A549 (cell line): Measurements from ENCODE around the gene CCNYL1. TPM values are rescaled to one million over a fixed set of nuclear protein-coding genes. Genes with fewer than 3 reads are reported as not detected.
A peak's percentile ranks its signal among the peaks of the same experiment; 100 is the strongest.

ENCODE experiments used
- ATAC-seq, 2 experiments: fragments of 200-7000 bp in 1 of 2; fragments of >200 bp in 1 of 2; cut with Nextera tagmentation in 1 of 2; cut with Tn5 transposase in 1 of 2; 3 replicates each; pipeline versions ENCODE4 v1.8.0 to v1.9.1; 2018 to 2020; ENCODE audit warnings: mild to moderate bottlenecking in 1 of 2, moderate library complexity in 1 of 2
- CTCF ChIA-PET: fragments of 300-600 bp; sonication (Branson Sonifier 250); formaldehyde crosslinking; extraction: SDS; loops from one replicate; lab custom pipeline; 2021; ENCODE audit warnings: antibody characterized with exemption, inconsistent platforms; lab: Yijun Ruan, JAX
- POLR2A ChIA-PET: fragments of 350-600 bp; formaldehyde crosslinking; extraction: SDS; loops from one replicate; lab custom pipeline; 2021; ENCODE audit warnings: antibody characterized with exemption, inconsistent platforms; lab: Yijun Ruan, JAX
- DNase-seq, 2 experiments: peaks; one replicate each; pipeline versions ENCODE4 v3.0.0 to v3.0.0-alpha.2; 2011 to 2016; ENCODE audit warnings: low read depth in 1 of 2, low spot score in 1 of 2
- FAIRE-seq: peaks from 2 replicates; lab custom pipeline; 2011; peaks lifted over from hg19 to GRCh38; lab: Jason Lieb, UNC
- H3K27ac ChIP-seq, 2 experiments: fragments of >200 bp; sonication (Bioruptor Twin); formaldehyde crosslinking; 3 replicates each; pipeline ENCODE4 v1.5.1; 2016 to 2017
- H3K4me1 ChIP-seq: fragments of >200 bp; sonication (Bioruptor Twin); formaldehyde crosslinking; 3 replicates; pipeline ENCODE4 v1.6.1; 2016
- H3K4me2 ChIP-seq: fragments of >200 bp; sonication (Bioruptor Twin); formaldehyde crosslinking; 3 replicates; pipeline ENCODE4 v1.6.1; 2016
- H3K4me3 ChIP-seq: fragments of >200 bp; sonication (Bioruptor Twin); formaldehyde crosslinking; 3 replicates; pipeline ENCODE4 v1.5.1; 2016
- H3K9me3 ChIP-seq: fragments of >200 bp; sonication (Bioruptor Twin); formaldehyde crosslinking; 3 replicates; pipeline ENCODE4 v1.6.1; 2016
- CEBPB ChIP-seq, 2 experiments: fragments of >200 bp in 1 of 2; sonication (Bioruptor Twin) in 1 of 2; formaldehyde crosslinking in 1 of 2; IDR thresholded peaks; 2 replicates each; pipeline ENCODE4 v1.6.1; 2012 to 2016
- CTCF ChIP-seq: fragments of >200 bp; sonication (Bioruptor Twin); formaldehyde crosslinking; IDR thresholded peaks from 3 replicates; pipeline ENCODE4 v1.5.1; 2016
- EHF ChIP-seq: fragments of 250-450 bp; sonication (Bioruptor Pico); IDR thresholded peaks from 2 replicates; pipeline ENCODE4 v1.5.0; 2020; ENCODE audit warnings: mild to moderate bottlenecking
- ESRRA ChIP-seq: fragments of 150-350 bp; IDR thresholded peaks from 2 replicates; pipeline ENCODE4 v1.6.1; 2014; ENCODE audit warnings: mild to moderate bottlenecking, low read length, borderline replicate concordance
- FOSB ChIP-seq: fragments of 250-450 bp; sonication (Bioruptor Pico); IDR thresholded peaks from 2 replicates; pipeline ENCODE4 v1.5.0; 2020; ENCODE audit warnings: mild to moderate bottlenecking, moderate library complexity
- GATA3 ChIP-seq: IDR thresholded peaks from 2 replicates; pipeline ENCODE4 v1.6.1; 2012; ENCODE audit warnings: borderline replicate concordance
- HDAC2 ChIP-seq: fragments of 200-600 bp; sonication (generic); IDR thresholded peaks from 2 replicates; pipeline ENCODE4 v1.6.1; 2016
- HOXA7 ChIP-seq: fragments of 250-450 bp; sonication (Bioruptor Pico); IDR thresholded peaks from 2 replicates; pipeline ENCODE4 v1.5.0; 2020; ENCODE audit warnings: mild to moderate bottlenecking, moderate library complexity
- HOXB13 ChIP-seq: fragments of 250-450 bp; sonication (Bioruptor Pico); IDR thresholded peaks from 2 replicates; pipeline ENCODE4 v1.5.0; 2020; ENCODE audit warnings: low read depth, mild to moderate bottlenecking, moderate library complexity
- JUN ChIP-seq, 2 experiments: fragments of >200 bp; sonication (Bioruptor Twin); formaldehyde crosslinking; IDR thresholded peaks; 2 replicates in 1 of 2; 3 replicates in 1 of 2; pipeline ENCODE4 v1.6.1; 2016 to 2017
- JUNB ChIP-seq: fragments of >200 bp; sonication (Bioruptor Twin); formaldehyde crosslinking; IDR thresholded peaks from 2 replicates; pipeline ENCODE4 v1.6.1; 2016
- MAFK ChIP-seq: fragments of 450-650 bp; IDR thresholded peaks from 2 replicates; pipeline ENCODE4 v1.6.1; 2014; ENCODE audit not compliant: partially characterized antibody
- MAX ChIP-seq: IDR thresholded peaks from 2 replicates; pipeline ENCODE4 v1.6.1; 2012
- POLR2AphosphoS2 ChIP-seq: conservative IDR thresholded peaks from 2 replicates; pipeline ENCODE4 v1.6.1; 2012; ENCODE audit warnings: low read length, improper control_type of control experiment, inconsistent platforms
- RARB ChIP-seq: fragments of 250-450 bp; sonication (Bioruptor Pico); IDR thresholded peaks from 2 replicates; pipeline ENCODE4 v1.8.0; 2021; ENCODE audit warnings: mild to moderate bottlenecking, moderate library complexity
- REST ChIP-seq: fragments of 200-600 bp; sonication (generic); IDR thresholded peaks from 2 replicates; pipeline ENCODE4 v1.6.1; 2016; ENCODE audit warnings: antibody characterized with exemption, mild to moderate bottlenecking, moderate library complexity
- RFX5 ChIP-seq: fragments of 450-650 bp; IDR thresholded peaks from 2 replicates; pipeline ENCODE4 v1.7.1; 2014; ENCODE audit warnings: antibody characterized with exemption, mild to moderate bottlenecking, moderate library complexity
- RNF2 ChIP-seq: fragments of 200-600 bp; sonication (generic); IDR thresholded peaks from 2 replicates; pipeline ENCODE4 v1.6.1; 2016; ENCODE audit warnings: low read depth, mild to moderate bottlenecking, antibody characterized with exemption, moderate library complexity, borderline replicate concordance
- SMC3 ChIP-seq: fragments of >200 bp; sonication (Bioruptor Twin); formaldehyde crosslinking; IDR thresholded peaks from 3 replicates; pipeline ENCODE4 v1.6.1; 2018; ENCODE audit warnings: inconsistent platforms
- USF2 ChIP-seq: fragments of 450-650 bp; IDR thresholded peaks from 2 replicates; pipeline ENCODE4 v1.6.1; 2014; ENCODE audit warnings: antibody characterized with exemption
- ZC3H11A ChIP-seq: fragments of 450-650 bp; IDR thresholded peaks from 2 replicates; pipeline ENCODE4 v1.6.1; 2014; ENCODE audit warnings: antibody characterized with exemption, mild to moderate bottlenecking
- ZSCAN20 ChIP-seq: fragments of 250-450 bp; sonication (Bioruptor Pico); IDR thresholded peaks from 2 replicates; pipeline ENCODE4 v1.8.0; 2022; ENCODE audit warnings: mild to moderate bottlenecking, moderate library complexity
- WGBS: methylation state at CpG from one replicate; pipeline ENCODE4 v1.1.6; 2017; ENCODE audit errors: missing lambda C conversion rate; 5-methylcytosine and 5-hydroxymethylcytosine counted together
- polyA plus RNA-seq, 4 experiments: library from polyadenylated mRNA; depleted of rRNA in 3 of 4; stranded (reverse); fragments of >200 nt; fragmentation: RNase III in 1 of 4; extraction: RNeasy Plus Mini Kit Qiagen cat#74134 plus additional on column Dnase treatment in 1 of 4; gene quantifications; 2 replicates in 3 of 4; 3 replicates in 1 of 4; pipeline ENCODE4 v1.2.3, GENCODE V29; 2011 to 2017
- TF ChIP-seq, protein P1 (sequence below): fragments of 250-450 bp; sonication (Bioruptor Pico); IDR thresholded peaks from 2 replicates; pipeline ENCODE4 v1.5.0; 2020; ENCODE audit warnings: low read depth, mild to moderate bottlenecking, moderate library complexity
- TF ChIP-seq, protein P2 (sequence below): fragments of 250-450 bp; sonication (Bioruptor Pico); IDR thresholded peaks from 2 replicates; pipeline ENCODE4 v1.5.0; 2021; ENCODE audit warnings: mild to moderate bottlenecking, moderate library complexity, borderline replicate concordance
- TF ChIP-seq, protein P3 (sequence below): fragments of 150-350 bp; IDR thresholded peaks from 2 replicates; pipeline ENCODE4 v1.6.1; 2014; ENCODE audit warnings: low read depth, mild to moderate bottlenecking, low read length

CCNYL1 gene
- polyA plus RNA-seq, 2 of the 4 experiments (the other 2 are of a cell fraction), result 16.9 to 31.6 TPM

GRCh38 chr2:207710814-207711740 lies at the start of gene CCNYL1 (continued):
- TF ChIP-seq, protein P1, sequence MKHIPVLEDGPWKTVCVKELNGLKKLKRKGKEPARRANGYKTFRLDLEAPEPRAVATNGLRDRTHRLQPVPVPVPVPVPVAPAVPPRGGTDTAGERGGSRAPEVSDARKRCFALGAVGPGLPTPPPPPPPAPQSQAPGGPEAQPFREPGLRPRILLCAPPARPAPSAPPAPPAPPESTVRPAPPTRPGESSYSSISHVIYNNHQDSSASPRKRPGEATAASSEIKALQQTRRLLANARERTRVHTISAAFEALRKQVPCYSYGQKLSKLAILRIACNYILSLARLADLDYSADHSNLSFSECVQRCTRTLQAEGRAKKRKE (CRISPR knock-in tag), result no peak
- TF ChIP-seq HDAC2 (no peak), HOXA7 (CRISPR knock-in tag) (no peak), SMC3 (0 out of 3 replicates have a peak, but pooled peaks have one; percentile 7), RNF2 (no peak), RFX5 (no peak), EHF (no peak), CTCF (no peak), JUNB (no peak), HOXB13 (CRISPR knock-in tag) (no peak), ZC3H11A (no peak), REST (no peak), MAX (no peak), GATA3 (no peak), POLR2AphosphoS2 (no peak), CEBPB (IDR thresholded peaks at IDR 0.05) (no peak)
- TF ChIP-seq, protein P2, sequence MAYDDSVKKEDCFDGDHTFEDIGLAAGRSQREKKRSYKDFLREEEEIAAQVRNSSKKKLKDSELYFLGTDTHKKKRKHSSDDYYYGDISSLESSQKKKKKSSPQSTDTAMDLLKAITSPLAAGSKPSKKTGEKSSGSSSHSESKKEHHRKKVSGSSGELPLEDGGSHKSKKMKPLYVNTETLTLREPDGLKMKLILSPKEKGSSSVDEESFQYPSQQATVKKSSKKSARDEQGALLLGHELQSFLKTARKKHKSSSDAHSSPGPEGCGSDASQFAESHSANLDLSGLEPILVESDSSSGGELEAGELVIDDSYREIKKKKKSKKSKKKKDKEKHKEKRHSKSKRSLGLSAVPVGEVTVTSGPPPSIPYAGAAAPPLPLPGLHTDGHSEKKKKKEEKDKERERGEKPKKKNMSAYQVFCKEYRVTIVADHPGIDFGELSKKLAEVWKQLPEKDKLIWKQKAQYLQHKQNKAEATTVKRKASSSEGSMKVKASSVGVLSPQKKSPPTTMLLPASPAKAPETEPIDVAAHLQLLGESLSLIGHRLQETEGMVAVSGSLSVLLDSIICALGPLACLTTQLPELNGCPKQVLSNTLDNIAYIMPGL (CRISPR knock-in tag), result no peak

DNA sequence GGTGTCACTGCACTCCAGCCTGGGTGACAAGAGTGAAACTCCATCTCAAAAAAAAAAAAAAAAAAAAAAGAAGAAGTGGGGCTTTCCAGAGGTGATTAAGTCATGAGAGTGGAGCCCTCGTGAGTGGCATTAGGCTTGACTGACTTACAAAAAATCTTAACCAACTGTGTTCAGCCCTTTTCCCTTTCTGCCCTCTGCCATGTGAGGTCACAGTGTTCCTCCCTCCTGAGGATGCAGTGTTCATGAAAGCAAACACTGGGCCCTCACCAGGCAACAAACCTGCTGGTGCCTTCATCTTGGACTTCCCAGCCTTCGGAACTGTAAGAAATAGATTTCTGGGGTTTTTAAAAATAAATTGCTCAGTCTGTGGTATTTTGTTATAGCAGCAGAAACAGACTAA lies 49.2 kb upstream of the CCNYL1 start:
- ChIA-PET CTCF (no interaction called here), POLR2A (no interaction called here)
- ATAC-seq (0 out of 6 replicates have a peak, but pooled peaks of 1 of the 2 experiments have one; percentile 27), FAIRE-seq (no peak), DNase-seq (no peak)
- no peaks in the 10 kb centered on the region for H3K9me3 ChIP-seq
- no peak overlapping the region for H3K4me2 ChIP-seq
- H3K4me3 ChIP-seq, result no peak overlapping the region
- peaks cover 6% of the 10 kb centered on the region; the same call in 2 of the 3 replicates for H3K4me1 ChIP-seq
- 72% methylated on average over 2 of the region's 2 CpGs for WGBS
- H3K27ac ChIP-seq, result no peak overlapping the region
- TF ChIP-seq RARB (CRISPR knock-in tag) (no peak), FOSB (CRISPR knock-in tag) (no peak), ZSCAN20 (CRISPR knock-in tag) (no peak), USF2 (no peak), ESRRA (no peak), JUN (IDR thresholded peaks at IDR 0.05) (no peak), CTCF (no peak), MAFK (no peak), SMC3 (no peak)
- TF ChIP-seq, protein P3, sequence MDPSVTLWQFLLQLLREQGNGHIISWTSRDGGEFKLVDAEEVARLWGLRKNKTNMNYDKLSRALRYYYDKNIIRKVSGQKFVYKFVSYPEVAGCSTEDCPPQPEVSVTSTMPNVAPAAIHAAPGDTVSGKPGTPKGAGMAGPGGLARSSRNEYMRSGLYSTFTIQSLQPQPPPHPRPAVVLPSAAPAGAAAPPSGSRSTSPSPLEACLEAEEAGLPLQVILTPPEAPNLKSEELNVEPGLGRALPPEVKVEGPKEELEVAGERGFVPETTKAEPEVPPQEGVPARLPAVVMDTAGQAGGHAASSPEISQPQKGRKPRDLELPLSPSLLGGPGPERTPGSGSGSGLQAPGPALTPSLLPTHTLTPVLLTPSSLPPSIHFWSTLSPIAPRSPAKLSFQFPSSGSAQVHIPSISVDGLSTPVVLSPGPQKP, result no peak
